ENCODE measurements around the gene SLC7A1.

Gene SLC7A1

DNA sequence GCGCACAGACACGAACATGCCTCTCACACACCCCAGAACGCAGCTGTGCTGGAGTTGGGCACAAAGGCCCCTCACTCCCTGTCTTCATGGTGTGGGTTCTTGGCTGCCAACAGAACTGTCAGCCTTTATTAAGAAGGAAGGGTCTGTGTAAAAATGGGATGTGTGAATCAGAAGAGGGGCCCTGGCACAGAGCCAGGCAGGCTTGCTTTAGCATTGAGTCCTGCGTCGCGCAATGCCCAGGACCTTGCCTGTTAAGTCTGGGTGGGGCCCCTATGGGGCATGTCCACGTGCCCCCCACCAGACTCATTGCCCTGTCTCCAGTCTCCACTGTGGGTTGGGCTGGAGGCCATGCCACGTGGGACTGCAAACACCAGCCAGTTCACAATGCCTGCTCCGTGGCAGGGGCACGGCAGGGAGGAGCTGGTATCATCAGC is 84.8 kb downstream of the SLC7A1 start:
- no peak overlapping the region for H3K27ac ChIP-seq (ENCODE audit: low read depth, low read length)
- no peak overlapping the region for H3K4me2 ChIP-seq (ENCODE audit: low read depth, low read length, poor library complexity, severe bottlenecking)
- no peaks in the 10 kb centered on the region; the same call in 1 of the 2 replicates for H4K20me1 ChIP-seq (ENCODE audit: low read depth, low read length)
- H3K9ac ChIP-seq (ENCODE audit: low read length), result no peak overlapping the region
- TF ChIP-seq, protein P1, sequence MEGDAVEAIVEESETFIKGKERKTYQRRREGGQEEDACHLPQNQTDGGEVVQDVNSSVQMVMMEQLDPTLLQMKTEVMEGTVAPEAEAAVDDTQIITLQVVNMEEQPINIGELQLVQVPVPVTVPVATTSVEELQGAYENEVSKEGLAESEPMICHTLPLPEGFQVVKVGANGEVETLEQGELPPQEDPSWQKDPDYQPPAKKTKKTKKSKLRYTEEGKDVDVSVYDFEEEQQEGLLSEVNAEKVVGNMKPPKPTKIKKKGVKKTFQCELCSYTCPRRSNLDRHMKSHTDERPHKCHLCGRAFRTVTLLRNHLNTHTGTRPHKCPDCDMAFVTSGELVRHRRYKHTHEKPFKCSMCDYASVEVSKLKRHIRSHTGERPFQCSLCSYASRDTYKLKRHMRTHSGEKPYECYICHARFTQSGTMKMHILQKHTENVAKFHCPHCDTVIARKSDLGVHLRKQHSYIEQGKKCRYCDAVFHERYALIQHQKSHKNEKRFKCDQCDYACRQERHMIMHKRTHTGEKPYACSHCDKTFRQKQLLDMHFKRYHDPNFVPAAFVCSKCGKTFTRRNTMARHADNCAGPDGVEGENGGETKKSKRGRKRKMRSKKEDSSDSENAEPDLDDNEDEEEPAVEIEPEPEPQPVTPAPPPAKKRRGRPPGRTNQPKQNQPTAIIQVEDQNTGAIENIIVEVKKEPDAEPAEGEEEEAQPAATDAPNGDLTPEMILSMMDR (IDR thresholded peaks at IDR 0.05; ENCODE audit: insufficient read depth, low read length, poor library complexity, severe bottlenecking), result no peak
- TF ChIP-seq EZH2phosphoT487 (conservative IDR thresholded peaks at IDR 0.05; ENCODE audit: low read length), result no peak
- H3K79me2 ChIP-seq (ENCODE audit: insufficient read depth, low read length), result no peaks in the 10 kb centered on the region
- H3K4me3 ChIP-seq (ENCODE audit: insufficient read depth, low read length, poor library complexity, severe bottlenecking), result no peak overlapping the region
- H2AFZ ChIP-seq (ENCODE audit: low read depth, low read length, severe bottlenecking), result no peak overlapping the region
- no peaks in the 10 kb centered on the region for H3K27me3 ChIP-seq (ENCODE audit: low read length)
- no peaks in the 10 kb centered on the region; the same call in 1 of the 2 replicates for H3K36me3 ChIP-seq (ENCODE audit: low read length)
- H3K9me3 ChIP-seq (ENCODE audit: insufficient read depth, low read length), result no peaks in the 10 kb centered on the region
- peaks cover 10% of the 10 kb centered on the region for H3F3A ChIP-seq (ENCODE audit: insufficient read depth)
- no peaks in the 10 kb centered on the region for H3K9me2 ChIP-seq (replicated peaks; ENCODE audit: insufficient read depth, low read length)

GRCh38 chr13:29509999-29510589 is 85.4 kb downstream of the SLC7A1 start:
- Histone ChIP-seq H3K4me2 (ENCODE audit: low read depth, low read length, poor library complexity, severe bottlenecking) (no peak overlapping the region), H3K79me2 (ENCODE audit: insufficient read depth, low read length) (no peaks in the 10 kb centered on the region), H3F3A (ENCODE audit: insufficient read depth) (peaks cover 10% of the 10 kb centered on the region), H4K20me1 (ENCODE audit: low read depth, low read length) (no peaks in the 10 kb centered on the region; the same call in 1 of the 2 replicates), H3K27ac (ENCODE audit: low read depth, low read length) (no peak overlapping the region), H3K9ac (ENCODE audit: low read length) (no peak overlapping the region), H3K9me2 (replicated peaks; ENCODE audit: insufficient read depth, low read length) (no peaks in the 10 kb centered on the region), H3K36me3 (ENCODE audit: low read length) (no peaks in the 10 kb centered on the region; the same call in 1 of the 2 replicates), H2AFZ (ENCODE audit: low read depth, low read length, severe bottlenecking) (no peak overlapping the region), H3K9me3 (ENCODE audit: insufficient read depth, low read length) (no peaks in the 10 kb centered on the region), H3K27me3 (ENCODE audit: low read length) (no peaks in the 10 kb centered on the region), H3K4me3 (ENCODE audit: insufficient read depth, low read length, poor library complexity, severe bottlenecking) (no peak overlapping the region)
- TF ChIP-seq EZH2phosphoT487 (conservative IDR thresholded peaks at IDR 0.05; ENCODE audit: low read length), result no peak
- TF ChIP-seq, protein P1 (IDR thresholded peaks at IDR 0.05; ENCODE audit: insufficient read depth, low read length, poor library complexity, severe bottlenecking), result no peak

- H3F3A ChIP-seq (ENCODE audit: insufficient read depth), result peaks cover 10% of the 10 kb centered on the region
- no peak overlapping the region for H3K9ac ChIP-seq (ENCODE audit: low read length)
- no peaks in the 10 kb centered on the region for H3K27me3 ChIP-seq (ENCODE audit: low read length)
- TF ChIP-seq, protein P1 (IDR thresholded peaks at IDR 0.05; ENCODE audit: insufficient read depth, low read length, poor library complexity, severe bottlenecking), result no peak
- no peak for TF ChIP-seq EZH2phosphoT487 (conservative IDR thresholded peaks at IDR 0.05; ENCODE audit: low read length)
- no peaks in the 10 kb centered on the region for H3K9me3 ChIP-seq (ENCODE audit: insufficient read depth, low read length)
- no peak overlapping the region for H3K4me3 ChIP-seq (ENCODE audit: insufficient read depth, low read length, poor library complexity, severe bottlenecking)
- no peaks in the 10 kb centered on the region for H3K79me2 ChIP-seq (ENCODE audit: insufficient read depth, low read length)
- no peak overlapping the region for H3K27ac ChIP-seq (ENCODE audit: low read depth, low read length)
- H3K4me2 ChIP-seq (ENCODE audit: low read depth, low read length, poor library complexity, severe bottlenecking), result no peak overlapping the region
- no peaks in the 10 kb centered on the region; the same call in 1 of the 2 replicates for H4K20me1 ChIP-seq (ENCODE audit: low read depth, low read length)
- H3K36me3 ChIP-seq (ENCODE audit: low read length), result no peaks in the 10 kb centered on the region; the same call in 1 of the 2 replicates
- no peak overlapping the region for H2AFZ ChIP-seq (ENCODE audit: low read depth, low read length, severe bottlenecking)
- no peaks in the 10 kb centered on the region for H3K9me2 ChIP-seq (replicated peaks; ENCODE audit: insufficient read depth, low read length)
These were observed 86.6 kb downstream of the SLC7A1 start for GRCh38 chr13:29508876-29509252.
